ENCODE results near the gene CYP4V2. TPM values are rescaled to one million over a fixed set of nuclear protein-coding genes. Genes with fewer than 3 reads are reported as not detected.

Gene CYP4V2
- total RNA-seq, 4 donors from 2014 or later, result 7.0 to 12.1 (median 7.9) TPM

GRCh38 chr4:186250760-186251159, 59.4 kb downstream of the CYP4V2 start:
- Histone ChIP-seq H3K4me1 (no peaks in the 10 kb centered on the region), H3K4me3 (no peak overlapping the region), H3K27ac (no peak overlapping the region), H3K9me3 (peaks cover 3% of the 10 kb centered on the region), H3K27me3 (no peaks in the 10 kb centered on the region), H3K36me3 (no peaks in the 10 kb centered on the region)
- 57% methylated on average over 2 of the region's 2 CpGs for WGBS
- TF ChIP-seq POLR2A (IDR thresholded peaks at IDR 0.05) (no peak), POLR2AphosphoS5 (IDR thresholded peaks at IDR 0.05) (no peak), CTCF (IDR thresholded peaks at IDR 0.05) (no peak), EP300 (IDR thresholded peaks at IDR 0.05) (no peak)
- DNase-seq (ENCODE audit: low spot score in 2 of 2), result no peak

- no peak overlapping the region for H3K4me3 ChIP-seq
- no peaks in the 10 kb centered on the region for H3K27me3 ChIP-seq
- H3K4me1 ChIP-seq, result no peaks in the 10 kb centered on the region
- no peak overlapping the region for H3K27ac ChIP-seq
- no peaks in the 10 kb centered on the region for H3K9me3 ChIP-seq
- TF ChIP-seq POLR2A (IDR thresholded peaks at IDR 0.05) (no peak), CTCF (IDR thresholded peaks at IDR 0.05) (no peak), POLR2AphosphoS5 (IDR thresholded peaks at IDR 0.05) (no peak)
- no peak for DNase-seq (ENCODE audit: low spot score in 2 of 2)
- 90% methylated on average over 3 of the region's 3 CpGs for WGBS
- H3K36me3 ChIP-seq, result no peaks in the 10 kb centered on the region
Observed at GRCh38 chr4:186255122-186255521, 63.8 kb downstream of the CYP4V2 start.

GRCh38 chr4:186258216-186258811, 66.9 kb downstream of the CYP4V2 start:
- no peaks in the 10 kb centered on the region for H3K4me1 ChIP-seq
- no peaks in the 10 kb centered on the region for H3K27me3 ChIP-seq
- 92% methylated on average over 12 of the region's 12 CpGs for WGBS
- H3K4me3 ChIP-seq, result no peak overlapping the region
- TF ChIP-seq EP300 (IDR thresholded peaks at IDR 0.05), result no peak
- no peak for TF ChIP-seq POLR2AphosphoS5 (IDR thresholded peaks at IDR 0.05)
- no peak for TF ChIP-seq CTCF (IDR thresholded peaks at IDR 0.05)
- TF ChIP-seq POLR2A (IDR thresholded peaks at IDR 0.05), result no peak
- H3K36me3 ChIP-seq, result no peaks in the 10 kb centered on the region
- H3K9me3 ChIP-seq, result no peaks in the 10 kb centered on the region
- no peak overlapping the region for H3K27ac ChIP-seq
- no peak for DNase-seq (ENCODE audit: low spot score in 2 of 2)

DNA sequence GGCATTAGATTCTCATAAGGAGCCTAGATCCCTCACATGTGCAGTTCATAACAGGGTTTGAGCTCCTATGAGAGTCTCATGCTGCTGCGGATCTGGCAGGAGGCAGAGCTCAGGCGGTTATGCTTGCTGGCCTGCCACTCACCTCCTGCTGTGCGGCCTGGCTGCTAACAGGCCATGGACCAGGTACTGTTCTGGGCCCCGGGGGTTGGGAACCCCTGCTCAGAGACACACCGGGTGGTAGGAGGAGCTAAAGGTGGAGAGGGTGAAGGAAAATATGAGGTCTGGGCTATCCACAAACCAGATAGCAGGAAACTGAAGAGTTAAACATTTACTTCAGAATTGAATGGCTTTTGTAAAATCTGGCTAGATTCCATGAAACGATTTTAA, 68.7 kb downstream of the CYP4V2 start:
- DNase-seq (ENCODE audit: low spot score in 2 of 2), result no peak
- H3K36me3 ChIP-seq, result no peaks in the 10 kb centered on the region
- TF ChIP-seq EP300 (IDR thresholded peaks at IDR 0.05) (no peak), POLR2A (IDR thresholded peaks at IDR 0.05) (no peak), CTCF (IDR thresholded peaks at IDR 0.05) (no peak), POLR2AphosphoS5 (IDR thresholded peaks at IDR 0.05) (no peak)
- H3K9me3 ChIP-seq, result no peaks in the 10 kb centered on the region
- H3K27ac ChIP-seq, result no peak overlapping the region
- WGBS, result 78% methylated on average over 5 of the region's 6 CpGs
- no peaks in the 10 kb centered on the region for H3K4me1 ChIP-seq
- H3K27me3 ChIP-seq, result no peaks in the 10 kb centered on the region
- no peak overlapping the region for H3K4me3 ChIP-seq

Other genes with a start within 250 kb of the CYP4V2 start
- gene TLR3, start 122.4 kb upstream of the CYP4V2 start, total RNA-seq, result 1 to 10 TPM; 3.1 to 6.1 (median 4.4) TPM
- 1 to 10 TPM; 2.9 to 4.3 (median 3.8) TPM for gene FAM149A, start 86.9 kb upstream of the CYP4V2 start, total RNA-seq
- not detected for gene KLKB1, start 35.9 kb downstream of the CYP4V2 start, total RNA-seq
- under 1 TPM in 1 of 4 donors, not detected in 3; 0.51 TPM for gene F11, start 74.6 kb downstream of the CYP4V2 start, total RNA-seq